Activated T-cell treated with anti-CD3 and anti-CD28 coated beads for 24 hours (primary cell): ENCODE results near the gene LMTK3.

Experiments
- DNase-seq: peaks from one replicate; pipeline ENCODE4 v3.0.0-alpha.2; 2020; ENCODE audit warnings: low read depth

LMTK3 gene, protein sequence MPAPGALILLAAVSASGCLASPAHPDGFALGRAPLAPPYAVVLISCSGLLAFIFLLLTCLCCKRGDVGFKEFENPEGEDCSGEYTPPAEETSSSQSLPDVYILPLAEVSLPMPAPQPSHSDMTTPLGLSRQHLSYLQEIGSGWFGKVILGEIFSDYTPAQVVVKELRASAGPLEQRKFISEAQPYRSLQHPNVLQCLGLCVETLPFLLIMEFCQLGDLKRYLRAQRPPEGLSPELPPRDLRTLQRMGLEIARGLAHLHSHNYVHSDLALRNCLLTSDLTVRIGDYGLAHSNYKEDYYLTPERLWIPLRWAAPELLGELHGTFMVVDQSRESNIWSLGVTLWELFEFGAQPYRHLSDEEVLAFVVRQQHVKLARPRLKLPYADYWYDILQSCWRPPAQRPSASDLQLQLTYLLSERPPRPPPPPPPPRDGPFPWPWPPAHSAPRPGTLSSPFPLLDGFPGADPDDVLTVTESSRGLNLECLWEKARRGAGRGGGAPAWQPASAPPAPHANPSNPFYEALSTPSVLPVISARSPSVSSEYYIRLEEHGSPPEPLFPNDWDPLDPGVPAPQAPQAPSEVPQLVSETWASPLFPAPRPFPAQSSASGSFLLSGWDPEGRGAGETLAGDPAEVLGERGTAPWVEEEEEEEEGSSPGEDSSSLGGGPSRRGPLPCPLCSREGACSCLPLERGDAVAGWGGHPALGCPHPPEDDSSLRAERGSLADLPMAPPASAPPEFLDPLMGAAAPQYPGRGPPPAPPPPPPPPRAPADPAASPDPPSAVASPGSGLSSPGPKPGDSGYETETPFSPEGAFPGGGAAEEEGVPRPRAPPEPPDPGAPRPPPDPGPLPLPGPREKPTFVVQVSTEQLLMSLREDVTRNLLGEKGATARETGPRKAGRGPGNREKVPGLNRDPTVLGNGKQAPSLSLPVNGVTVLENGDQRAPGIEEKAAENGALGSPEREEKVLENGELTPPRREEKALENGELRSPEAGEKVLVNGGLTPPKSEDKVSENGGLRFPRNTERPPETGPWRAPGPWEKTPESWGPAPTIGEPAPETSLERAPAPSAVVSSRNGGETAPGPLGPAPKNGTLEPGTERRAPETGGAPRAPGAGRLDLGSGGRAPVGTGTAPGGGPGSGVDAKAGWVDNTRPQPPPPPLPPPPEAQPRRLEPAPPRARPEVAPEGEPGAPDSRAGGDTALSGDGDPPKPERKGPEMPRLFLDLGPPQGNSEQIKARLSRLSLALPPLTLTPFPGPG (N-terminal part only)

DNA sequence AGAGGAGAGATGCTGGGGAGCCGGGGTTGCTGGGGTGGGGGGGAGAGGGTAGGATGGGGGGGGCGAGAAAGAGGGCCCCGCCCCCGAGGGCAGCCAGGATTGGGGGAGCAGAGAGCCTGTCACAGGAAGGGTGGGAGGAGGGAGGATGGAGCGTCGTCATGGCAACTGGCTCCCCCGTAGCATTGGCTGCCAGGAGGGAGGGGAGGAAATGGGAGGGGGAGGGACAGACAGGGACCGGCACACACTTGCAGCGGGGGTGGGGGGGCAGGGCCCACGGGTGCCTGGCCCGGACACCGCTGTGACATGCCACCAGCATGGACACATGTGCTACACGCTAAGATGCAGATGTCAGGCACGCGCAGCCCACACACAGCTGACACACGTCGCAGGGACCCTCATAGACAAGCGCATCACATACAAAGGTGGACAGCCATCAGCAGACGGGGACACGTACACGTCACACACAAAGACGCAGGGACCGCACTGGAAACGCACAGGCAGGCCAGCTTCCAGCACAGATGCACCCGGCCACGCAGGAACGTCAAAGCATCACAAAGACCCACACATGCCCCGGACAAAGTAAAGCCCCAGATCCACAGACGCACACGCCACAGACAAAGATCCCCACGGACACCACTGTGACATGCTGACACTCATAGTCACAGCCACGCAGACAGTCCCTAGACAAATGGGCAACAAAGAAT, at the start of gene LMTK3:
TSS of gene LMTK3 (minus strand) at position 36 of the 704 bp plus-strand sequence. CDS start 259 bp downstream, outside the sequence.
- peak; percentile 66 for DNase-seq

DNA sequence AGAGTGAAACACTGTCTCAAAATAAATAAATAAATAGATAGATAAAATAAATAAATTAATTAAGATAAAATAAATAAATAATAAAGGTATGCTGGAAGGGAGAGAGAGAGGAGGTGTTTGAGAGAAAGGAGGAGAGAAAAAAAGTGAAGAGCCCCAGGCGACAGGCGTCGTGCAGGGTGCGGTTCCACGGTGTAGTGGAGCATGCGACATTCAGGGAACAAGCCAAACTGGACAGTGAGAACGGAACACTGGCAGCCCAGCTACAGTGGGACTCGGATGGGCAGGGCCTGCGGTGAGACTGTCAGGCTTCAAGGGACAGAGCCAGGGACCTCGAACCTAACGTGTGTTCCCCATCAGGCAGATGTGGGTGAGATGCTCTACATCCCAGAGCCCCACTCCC, 49.8 kb upstream of the LMTK3 start:
- DNase-seq: no peak

DNA sequence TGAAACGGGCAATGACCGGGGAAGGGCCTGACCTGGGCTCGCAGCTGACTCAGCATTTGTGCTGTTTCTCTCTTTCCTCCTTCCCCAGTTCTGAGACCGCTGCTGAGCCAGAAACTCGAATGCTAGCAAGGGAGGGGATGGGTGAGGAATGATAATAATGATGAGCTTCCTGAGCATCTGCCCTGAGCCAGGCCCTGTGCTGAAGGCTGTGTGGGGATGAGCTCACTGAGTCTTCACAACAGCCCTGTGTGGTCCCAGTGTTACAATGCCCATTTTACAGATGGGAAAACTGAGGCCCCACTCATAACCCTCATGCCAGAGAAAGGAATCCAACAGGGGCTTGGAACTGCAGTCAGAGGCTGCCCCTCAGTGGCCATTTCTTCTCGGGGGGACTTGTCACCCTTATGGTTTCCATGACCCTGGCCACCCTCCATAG, 48.5 kb upstream of the LMTK3 start:
- DNase-seq: no peak

DNA sequence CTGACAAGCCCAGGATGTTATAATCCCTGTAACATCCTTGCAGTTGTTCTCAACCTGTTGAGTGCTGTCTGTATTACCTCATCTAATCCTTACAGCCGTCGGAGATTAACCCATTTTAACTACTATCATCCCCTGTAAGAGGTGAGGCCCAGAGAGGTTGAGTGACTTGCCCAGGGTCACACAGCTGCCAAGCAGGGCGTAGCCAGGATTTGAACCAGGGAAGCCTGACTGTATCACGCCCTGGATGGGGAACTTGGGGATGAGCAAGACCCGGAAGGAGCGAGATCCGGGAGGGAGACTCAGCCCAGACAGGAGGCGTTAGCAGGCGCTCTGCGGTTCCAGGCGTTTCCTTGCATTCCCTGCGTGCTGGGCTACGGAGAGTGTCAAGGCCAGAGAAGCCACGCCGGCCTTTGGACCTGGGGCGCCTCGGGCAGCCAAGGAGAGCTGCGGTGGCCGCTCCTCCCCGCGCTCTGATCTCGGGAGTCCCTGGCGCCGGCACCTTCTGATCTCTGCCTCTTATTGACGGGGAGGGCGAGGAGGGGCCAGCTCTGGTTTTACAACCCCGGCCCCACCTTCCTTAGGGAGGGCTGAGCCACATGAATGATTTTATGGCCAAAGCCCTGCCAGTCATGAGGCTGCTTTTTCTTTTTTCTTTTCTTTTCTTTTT, 46.5 kb upstream of the LMTK3 start:
- DNase-seq: no peak

DNA sequence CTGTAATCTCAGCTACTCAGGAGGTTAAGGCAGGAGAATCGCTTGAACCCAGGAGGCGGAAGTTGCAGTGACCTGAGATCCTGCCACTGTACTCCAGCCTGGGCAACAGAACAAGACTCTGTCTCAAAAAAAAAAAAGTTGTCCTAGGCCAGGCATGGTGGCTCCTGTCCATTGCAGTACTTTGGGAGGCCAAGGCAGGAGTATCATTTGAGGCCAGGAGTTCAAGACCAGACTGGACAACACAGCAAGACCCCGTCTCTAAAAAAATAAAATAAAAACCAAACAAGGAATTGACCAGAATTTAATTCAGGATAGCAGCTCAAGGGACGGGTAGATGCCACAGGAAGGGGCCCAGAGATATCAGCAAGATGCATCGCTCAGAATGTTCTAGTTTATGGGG, 45.2 kb upstream of the LMTK3 start:
- no peak for DNase-seq

DNA sequence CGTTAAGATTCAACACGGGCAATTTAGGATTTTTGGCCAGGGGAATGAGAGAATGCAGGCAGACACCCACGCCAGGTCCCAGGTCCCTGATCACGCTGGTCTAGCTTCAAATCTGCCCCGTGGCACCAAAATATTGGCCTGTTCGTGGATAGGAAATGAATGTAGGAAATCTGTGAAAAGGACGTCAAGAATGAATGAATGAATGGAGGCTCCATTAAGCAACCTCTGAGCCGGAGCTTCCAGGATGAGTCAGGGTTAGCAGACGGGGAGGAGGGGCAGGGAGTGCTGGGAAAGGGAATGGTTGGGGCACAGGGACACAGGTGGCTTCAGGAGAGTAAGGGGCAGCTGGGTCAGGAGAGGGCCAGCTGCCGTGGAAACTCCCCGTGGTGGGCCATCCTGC, 44.5 kb upstream of the LMTK3 start:
- no peak for DNase-seq

DNA sequence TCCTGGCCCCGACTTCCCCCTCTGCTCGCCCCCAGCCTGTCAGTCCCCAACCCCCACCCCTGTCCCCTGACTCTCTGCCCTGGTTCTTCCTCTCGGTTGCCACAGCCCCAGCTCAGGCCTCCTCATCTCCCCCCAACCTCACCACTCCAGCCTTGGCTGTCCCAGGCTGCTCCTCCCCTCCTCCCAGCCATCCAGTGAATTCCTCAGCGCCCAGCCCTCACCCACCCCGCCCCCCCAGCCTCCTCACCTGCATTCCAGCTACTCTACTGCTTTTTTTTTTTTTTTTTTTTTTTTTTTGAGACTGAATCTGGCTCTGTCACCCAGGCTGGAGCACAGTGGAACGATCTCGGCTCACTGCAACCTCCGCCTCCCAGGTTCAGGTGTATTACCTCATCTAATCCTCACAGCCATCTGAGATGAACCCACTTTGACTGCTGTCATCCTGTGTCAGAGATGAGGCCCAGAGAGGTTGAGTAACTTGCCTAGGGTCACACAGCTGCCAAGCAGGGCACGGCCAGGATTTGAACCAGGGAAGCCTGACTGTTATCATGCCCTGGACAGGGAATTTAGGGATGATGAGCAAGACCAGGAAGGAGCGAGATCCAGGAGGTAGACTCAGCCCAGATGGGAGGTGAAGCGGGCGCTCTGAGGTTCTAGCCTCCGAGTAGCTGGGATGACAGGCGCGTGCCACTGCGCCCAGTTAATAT, 42.9 kb upstream of the LMTK3 start:
- no peak for DNase-seq

DNA sequence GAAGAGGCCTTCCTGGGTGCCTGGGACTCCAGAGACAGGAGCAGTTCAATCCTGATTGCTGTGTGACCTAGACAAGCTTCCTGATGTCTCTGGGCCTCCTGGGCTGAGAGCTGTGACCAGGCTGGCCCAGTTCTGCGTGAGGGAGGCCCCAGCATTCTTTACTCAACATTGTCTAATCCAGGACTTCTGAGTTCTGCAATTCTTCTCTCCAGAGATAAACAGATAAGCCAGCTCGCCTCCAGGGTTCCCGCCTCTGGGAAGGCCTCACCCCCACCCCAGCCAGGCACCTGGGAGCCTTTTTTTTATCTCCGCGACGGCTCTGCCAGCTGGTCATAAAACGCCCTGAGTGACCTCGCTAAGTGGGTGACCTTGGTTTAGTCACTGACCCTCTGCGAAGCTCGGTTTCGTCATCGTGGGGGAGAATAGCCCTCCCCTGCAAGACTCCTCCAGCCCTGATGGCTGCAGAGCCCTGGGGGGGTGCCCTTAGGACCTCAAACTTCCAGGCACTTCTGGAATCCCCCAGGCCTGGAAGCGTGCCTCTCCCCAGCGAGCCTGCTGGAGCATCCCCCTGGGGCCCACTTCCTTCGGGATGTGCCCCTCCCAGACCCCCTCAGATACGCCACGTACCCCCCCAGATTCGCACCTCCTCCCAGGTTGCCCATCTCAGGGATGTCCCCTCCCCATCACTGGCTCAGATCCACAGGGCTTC, 42.2 kb upstream of the LMTK3 start:
- DNase-seq: no peak

DNA sequence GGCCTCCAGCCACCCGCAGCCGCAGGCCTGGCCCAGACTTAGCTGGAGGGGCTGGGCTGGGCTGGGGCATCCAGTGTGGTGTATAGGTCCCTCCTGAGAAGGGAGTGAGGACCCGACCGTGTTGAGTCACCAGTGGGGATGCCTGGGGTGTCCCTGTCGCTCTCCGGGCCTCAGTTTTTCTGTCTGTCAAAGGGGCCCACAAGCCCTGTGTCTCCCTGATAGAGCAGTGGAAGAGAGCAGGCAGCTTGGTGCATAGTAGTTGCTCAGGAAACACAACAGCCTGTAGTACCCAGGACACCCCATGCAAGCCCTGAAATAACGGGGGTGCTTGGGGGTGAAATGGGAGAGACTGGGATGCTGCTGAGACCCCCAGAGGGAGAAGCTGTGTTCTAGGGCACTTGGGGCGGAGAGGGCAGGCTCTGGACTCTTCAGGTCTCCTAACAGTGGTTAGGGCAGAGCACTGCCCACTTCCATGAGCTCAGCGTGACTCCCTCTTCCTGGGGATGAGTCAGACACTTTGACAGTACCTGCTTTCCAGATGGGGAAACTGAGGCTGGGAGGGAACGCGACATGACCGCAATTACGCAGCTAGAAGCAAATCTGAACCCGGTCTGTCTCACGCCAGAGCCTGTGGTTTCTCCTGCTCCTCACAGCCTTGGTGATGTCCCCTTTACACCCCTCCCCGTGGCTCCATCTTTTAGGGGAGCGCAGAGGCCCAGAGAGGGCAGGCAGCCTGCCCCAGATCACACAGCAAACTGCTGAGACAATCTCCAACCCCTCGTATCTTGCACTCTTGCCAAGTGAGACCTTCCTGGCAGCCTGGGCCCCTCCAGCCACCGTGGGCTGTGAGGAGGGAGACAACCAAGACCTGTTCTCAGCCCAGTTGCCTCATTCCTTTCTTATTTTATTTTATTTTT, 41.0 kb upstream of the LMTK3 start:
- no peak for DNase-seq

DNA sequence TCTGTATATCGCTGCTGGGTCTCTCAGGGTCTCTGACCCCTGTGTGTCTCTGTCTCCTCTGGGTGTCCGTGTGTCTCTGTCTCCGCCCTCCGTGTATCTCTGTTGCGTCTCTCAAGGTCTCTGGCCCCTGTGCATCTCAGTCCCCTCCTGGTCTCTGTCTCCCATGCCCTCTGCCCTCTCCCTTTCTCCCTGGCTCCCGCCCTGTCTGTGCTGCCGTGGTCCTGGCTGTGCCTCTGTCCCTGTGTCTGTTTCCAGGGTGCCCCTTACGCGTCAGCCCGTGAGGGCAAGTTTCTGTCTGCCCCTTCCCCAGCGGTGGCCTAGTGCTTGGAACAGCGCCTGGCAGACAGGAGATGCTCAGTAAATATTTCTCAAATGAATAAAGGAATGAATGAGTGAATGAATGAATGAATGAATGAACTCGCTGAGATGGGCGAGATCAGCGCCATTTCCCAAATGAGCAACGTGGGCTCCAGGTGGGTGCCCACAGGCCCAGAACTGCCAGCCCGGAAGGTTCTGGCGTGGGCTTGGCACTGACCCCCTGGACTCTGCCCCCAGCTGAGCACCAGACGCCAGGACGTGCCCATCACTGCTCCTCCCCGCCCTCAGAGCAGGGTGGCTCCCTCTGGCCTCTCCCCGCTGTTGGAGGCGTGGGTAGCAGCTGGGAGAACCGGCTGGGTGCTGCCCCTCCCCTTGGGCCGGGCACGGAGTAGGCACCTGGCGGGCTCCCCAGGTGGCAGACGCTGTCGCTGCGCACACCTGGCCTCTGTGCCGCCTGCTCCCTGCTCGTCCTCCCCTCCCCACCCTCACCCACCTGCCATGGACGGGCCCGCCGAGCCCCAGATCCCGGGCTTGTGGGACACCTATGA, 40.0 kb upstream of the LMTK3 start, which contains the start of gene SULT2B1:
TSS of gene SULT2B1 (plus strand) at position 736 of the 866 bp plus-strand sequence. CDS start at position 817, 81 bp downstream.
- no peak for DNase-seq

DNA sequence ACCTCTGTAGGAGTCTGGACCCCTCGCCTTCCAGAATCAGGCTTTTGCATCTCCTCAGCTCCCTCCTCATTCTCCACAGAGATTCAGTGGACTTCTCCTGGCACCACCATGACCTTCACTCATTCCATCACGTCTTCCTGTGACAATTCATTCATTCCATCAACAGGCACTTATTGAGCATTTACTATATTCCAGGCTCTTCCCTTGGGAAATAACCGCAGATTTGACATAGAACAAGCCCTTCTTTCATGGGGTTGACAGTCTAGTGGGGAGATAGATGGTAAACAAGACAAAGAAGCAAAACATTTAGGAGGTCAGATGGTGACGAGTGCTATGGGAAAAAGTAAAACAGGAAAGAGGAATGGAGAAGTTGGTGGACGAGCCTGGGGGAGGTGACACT, 37.7 kb upstream of the LMTK3 start:
- DNase-seq: no peak

DNA sequence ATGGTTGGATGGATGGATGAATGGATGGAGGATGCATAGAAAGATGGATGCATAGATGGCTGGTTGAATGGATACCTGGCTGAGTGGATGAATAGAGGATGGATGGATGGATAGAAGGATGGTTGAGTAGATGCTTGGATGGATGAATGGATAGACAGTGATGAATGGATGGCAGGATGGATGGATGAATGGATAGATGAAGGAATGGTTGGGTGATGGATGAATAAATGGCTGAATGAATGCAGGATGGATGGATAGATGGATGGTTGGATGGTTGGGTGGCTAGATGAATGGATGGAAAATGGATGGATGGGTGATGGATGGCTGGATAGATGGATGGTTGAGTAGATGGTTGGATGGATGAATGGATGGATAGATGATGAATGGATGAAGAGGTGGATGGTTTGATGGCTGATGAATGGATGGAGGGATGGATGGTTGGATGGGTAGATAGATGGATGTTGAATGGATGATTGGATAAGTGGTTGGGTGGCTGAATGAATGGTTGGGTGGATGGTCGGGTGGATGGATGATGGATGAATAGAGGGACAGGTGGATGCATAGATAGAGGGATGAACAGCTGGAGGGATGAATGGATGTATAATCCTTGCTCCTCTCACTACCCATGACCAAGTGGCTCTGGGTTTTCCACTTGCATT, 36.7 kb upstream of the LMTK3 start:
- DNase-seq: no peak

DNA sequence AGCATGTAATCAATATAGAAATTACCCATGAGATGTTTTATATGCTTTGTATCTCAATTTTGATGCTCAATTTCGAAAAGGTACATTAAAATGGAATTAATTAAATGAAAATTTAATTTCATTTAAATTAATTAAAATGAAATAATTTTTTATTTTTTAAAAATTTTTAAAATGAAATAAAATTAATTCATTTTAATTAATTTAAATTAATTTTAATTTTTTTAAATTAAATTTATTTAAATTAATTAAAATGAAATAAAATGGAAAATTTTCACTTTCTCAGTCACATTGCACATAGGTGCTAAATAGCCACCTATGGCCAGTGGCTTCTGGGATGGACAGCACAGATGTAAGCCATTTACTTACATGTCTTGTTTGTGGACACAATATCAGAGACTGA, 36.1 kb upstream of the LMTK3 start:
- no peak for DNase-seq

DNA sequence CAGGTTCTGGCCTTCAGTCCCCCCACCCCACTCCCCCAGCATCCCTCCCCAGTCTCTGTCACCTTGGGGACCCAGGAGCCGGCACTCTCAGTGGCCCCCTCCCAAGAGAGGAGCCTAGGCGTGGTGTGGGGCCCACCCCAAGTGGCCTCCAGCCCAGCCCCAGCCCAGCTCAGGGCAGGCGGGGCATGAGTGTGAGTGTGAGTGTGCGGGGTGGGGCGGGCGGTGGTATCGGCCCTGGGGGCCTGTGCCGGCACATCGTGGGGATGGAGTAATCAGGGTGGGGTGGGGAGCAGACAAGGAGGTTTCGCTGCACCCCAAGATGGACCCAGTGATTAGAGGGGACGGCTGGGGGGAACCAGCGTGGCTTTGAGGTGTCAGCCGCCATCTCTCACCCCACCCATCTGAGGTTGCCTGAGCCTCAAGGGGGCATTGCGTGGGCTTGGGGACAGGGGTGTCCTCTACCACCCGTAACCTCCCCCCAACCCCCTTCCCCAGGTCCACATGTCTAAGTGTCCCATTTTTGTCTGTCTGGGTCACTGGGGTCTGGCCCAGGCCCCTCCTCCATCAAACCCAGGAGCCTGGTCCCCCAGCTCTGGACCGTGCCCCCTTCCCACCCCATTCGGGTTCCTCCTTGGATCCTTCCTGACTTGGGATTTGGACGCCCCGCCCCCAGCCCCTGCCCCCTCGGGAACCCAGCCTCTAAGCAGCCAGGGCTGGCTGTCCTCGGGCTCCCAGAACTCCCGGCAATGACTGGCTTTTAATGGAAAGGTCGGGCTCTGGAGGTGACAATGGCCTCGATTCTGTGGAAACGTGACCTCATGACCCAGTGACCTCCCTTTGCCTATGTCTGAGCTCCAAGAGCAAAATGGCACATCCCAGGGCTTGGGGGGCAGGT, 33.5 kb upstream of the LMTK3 start:
- DNase-seq: no peak

DNA sequence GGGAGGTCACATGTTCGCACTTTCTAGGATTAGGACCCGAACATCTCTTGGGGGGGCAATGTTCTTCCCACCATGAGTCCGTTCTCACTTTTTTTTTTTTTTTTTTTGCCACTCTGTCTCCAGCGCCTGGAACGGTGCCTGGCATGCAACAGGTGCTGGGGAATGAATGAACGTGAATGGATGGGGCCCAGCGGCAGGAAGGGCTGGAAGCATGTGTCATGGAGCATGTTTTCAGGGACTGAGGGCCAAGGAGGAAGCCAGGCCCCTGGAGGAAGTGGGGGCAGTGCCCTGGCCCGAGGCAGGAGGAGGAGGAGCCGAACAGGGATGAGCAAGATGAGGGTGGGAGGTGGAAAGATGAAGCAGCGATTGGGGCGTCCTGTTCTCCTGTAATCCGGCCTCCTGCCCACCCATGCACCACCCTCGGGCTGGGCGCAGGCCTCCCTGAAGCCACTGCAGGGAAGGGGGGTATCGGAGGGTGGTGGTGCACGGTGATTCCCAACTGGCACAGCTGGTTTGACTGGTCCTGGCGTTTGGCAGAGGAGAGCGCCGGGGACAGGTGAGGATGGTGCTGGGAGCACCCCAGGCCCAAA, 31.6 kb upstream of the LMTK3 start:
- no peak for DNase-seq

DNA sequence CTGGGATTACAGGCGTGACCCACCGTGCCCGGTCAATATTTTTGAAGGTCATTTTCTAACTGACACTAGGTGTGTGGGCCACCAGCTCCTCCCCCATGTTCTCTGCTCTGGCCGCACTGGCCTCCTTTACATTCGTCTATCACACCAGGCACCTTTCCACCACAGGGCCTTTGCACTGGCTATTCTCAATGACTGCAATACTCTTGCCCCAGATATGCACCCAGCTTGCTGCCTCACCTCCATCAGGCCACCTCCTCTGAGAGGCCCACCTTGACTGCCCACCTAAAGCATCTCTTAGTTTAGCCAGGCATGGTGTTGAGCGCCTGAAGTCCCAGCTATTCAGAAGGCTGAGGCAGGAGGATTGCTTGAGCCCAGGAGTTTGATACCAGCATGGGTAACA, 30.2 kb upstream of the LMTK3 start:
- DNase-seq: no peak
